AG10803 (cell line): ENCODE data around the gene IFRD2.

ENCODE experiments used
- DNase-seq: peaks from one replicate; pipeline ENCODE4 v3.0.0; 2010; ENCODE audit warnings: low read depth
- H3K4me3 ChIP-seq: 2 replicates; pipeline ENCODE4 v1.5.1; 2011; ENCODE audit warnings: mild to moderate bottlenecking, low read length, control low read depth
- TF ChIP-seq, protein P1 (sequence below): conservative IDR thresholded peaks from 2 replicates; pipeline ENCODE4 v1.5.1; 2011; ENCODE audit warnings: mild to moderate bottlenecking, low read length, control low read depth, inconsistent platforms

The IFRD2 gene

GRCh38 chr3:50243543-50243895 is 48.7 kb downstream of the IFRD2 start:
- H3K4me3 ChIP-seq, result no peak overlapping the region

DNA sequence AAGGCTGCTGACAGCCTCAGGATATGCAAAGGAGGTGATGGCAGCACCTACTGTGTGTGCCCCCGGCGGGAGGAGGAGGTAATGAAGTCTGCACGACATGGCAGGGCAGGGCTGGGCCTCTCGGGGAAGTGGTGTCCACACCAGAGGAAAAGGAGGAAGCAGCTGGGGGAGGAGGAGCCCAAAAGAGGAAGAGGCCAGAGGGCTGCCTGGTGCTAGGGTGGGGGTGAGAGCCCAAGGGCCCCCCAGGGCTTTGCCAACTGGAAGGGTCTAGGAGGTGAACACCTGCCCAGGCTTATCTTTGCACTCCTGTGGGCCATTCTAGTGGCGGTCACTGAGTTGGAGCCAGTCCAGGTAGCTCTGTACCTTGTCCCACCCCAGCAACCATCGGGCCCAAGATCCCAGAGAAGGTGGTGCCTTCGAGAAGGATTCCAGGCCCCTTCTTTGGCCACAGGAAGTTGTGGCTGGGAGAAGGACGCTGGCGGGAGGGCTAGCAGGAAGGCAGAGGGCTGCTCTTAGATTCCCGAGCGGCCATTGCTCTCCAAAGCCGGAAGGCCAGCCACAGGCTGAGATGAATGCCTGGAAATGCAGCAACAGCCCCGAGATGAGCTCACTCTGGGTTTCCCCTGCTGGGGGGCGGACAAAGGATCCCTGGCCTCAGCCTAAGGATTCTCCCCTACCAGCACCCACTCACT is 49.2 kb downstream of the IFRD2 start:
- TF ChIP-seq, protein P1, sequence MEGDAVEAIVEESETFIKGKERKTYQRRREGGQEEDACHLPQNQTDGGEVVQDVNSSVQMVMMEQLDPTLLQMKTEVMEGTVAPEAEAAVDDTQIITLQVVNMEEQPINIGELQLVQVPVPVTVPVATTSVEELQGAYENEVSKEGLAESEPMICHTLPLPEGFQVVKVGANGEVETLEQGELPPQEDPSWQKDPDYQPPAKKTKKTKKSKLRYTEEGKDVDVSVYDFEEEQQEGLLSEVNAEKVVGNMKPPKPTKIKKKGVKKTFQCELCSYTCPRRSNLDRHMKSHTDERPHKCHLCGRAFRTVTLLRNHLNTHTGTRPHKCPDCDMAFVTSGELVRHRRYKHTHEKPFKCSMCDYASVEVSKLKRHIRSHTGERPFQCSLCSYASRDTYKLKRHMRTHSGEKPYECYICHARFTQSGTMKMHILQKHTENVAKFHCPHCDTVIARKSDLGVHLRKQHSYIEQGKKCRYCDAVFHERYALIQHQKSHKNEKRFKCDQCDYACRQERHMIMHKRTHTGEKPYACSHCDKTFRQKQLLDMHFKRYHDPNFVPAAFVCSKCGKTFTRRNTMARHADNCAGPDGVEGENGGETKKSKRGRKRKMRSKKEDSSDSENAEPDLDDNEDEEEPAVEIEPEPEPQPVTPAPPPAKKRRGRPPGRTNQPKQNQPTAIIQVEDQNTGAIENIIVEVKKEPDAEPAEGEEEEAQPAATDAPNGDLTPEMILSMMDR, result no peak
- peak; percentile 51 for DNase-seq
- no peak overlapping the region for H3K4me3 ChIP-seq

More at GRCh38 chr3:50243543-50243895, 48.7 kb downstream of the IFRD2 start:
- TF ChIP-seq, protein P1, result no peak
- DNase-seq, result no peak

DNA sequence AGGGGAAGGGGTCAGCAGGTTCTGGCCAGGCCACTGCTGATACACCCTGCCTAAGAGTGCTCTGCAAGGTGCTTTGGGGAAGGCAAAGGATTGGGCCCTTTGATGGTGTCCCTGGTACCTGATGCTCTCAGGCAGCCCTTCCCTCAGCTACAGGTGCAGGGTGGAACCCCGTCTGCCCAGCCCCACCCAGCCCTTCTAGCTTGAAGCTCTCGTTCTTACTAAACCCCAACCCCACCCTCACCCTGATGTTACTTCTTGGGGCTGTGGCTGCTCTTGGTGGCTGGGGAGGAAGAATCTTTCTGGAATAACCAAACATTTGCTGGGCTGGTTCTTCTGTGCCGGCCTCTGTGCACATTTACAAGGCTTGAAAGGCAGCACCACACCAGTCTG is 49.9 kb downstream of the IFRD2 start:
- H3K4me3 ChIP-seq, result no peak overlapping the region
- TF ChIP-seq, protein P1, result no peak
- no peak for DNase-seq

GRCh38 chr3:50241713-50242380 is 50.4 kb downstream of the IFRD2 start:
- no peak for DNase-seq
- TF ChIP-seq, protein P1, result no peak
- H3K4me3 ChIP-seq, result no peak overlapping the region

- H3K4me3 ChIP-seq, result no peak overlapping the region
- TF ChIP-seq, protein P1, result no peak
- DNase-seq, result no peak
These were observed 51.1 kb downstream of the IFRD2 start for GRCh38 chr3:50241163-50241562.

GRCh38 chr3:50239649-50240048 is 52.6 kb downstream of the IFRD2 start:
- no peak overlapping the region for H3K4me3 ChIP-seq
- no peak for DNase-seq
- TF ChIP-seq, protein P1, result no peak

GRCh38 chr3:50238549-50239026 is 53.6 kb downstream of the IFRD2 start:
- peak overlapping the region; percentile 95 for H3K4me3 ChIP-seq
- peak; percentile 61 for DNase-seq
- TF ChIP-seq, protein P1, result peak; percentile 28
